Measurements from ENCODE around the gene MRPL43.

Gene MRPL43

GRCh38 chr10:101005361-101005760, 18.1 kb upstream of the MRPL43 start:
- no peak for DNase-seq (ENCODE audit: low read depth in 1 of 2, low spot score in 1 of 2)

GRCh38 chr10:101003639-101004206, 16.4 kb upstream of the MRPL43 start:
- no peak for DNase-seq (ENCODE audit: low read depth in 1 of 2, low spot score in 1 of 2)

- DNase-seq (ENCODE audit: low read depth in 1 of 2, low spot score in 1 of 2): no peak
Observed at GRCh38 chr10:101002456-101002855, 15.2 kb upstream of the MRPL43 start.

GRCh38 chr10:101001659-101002035, 14.3 kb upstream of the MRPL43 start:
- no peak for DNase-seq (ENCODE audit: low read depth in 1 of 2, low spot score in 1 of 2)

DNA sequence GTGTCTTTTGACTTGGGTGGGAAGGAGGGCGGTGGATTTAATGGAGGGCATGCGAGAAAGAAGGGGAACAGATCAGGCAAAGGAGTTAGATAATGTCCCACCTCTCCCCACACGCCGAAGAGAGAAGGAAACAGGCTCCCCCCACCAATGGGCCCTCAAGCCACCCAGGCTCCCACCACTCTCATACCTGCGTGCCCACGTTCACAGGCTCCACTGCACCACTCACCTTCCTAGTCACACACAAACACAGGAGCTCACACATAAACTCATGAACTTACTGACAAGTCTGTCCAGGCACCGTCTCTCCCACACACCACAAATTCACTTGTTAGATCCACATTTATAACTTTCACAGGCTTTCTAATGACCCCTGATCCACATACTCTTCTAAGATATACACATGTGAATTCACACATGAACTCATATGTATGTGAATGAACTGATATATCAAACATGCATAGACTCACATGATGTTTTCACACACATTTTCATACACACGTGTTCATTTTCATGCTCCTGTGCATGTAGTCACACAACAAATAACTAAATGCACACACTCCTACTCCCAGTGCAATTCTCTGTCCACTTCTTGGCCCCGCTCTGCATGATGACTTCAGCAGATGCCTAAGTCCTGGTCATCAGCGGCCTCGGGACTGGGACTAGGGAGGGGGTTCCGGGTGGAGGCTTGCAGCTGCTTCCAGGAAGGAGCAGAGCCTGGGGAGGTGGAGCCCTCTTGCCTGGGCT, 13.8 kb upstream of the MRPL43 start:
- no peak for DNase-seq (ENCODE audit: low read depth in 1 of 2, low spot score in 1 of 2)

- DNase-seq (ENCODE audit: low read depth in 1 of 2, low spot score in 1 of 2): no peak
Observed at GRCh38 chr10:101000127-101000914, 13.0 kb upstream of the MRPL43 start.

DNA sequence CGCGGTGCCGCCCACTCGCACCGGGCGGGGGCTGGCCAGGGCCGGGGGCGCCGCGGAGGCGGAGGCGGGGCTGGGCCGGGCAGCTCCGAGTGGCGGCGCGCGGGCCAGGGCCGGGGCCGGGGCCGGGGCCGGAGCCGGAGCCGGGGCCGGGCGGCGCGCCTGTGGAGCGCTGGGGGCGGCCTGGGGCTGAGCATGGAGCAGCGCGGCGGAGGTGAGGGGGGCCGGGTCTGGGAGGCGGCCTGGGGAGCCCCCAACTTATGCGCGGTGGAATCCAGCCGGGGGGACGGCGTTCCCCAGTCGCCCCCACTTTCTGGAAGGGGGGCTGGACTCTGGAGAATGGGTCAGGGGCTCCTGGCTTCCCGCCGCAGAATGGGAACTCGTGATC, 12.4 kb upstream of the MRPL43 start, which contains the start of gene LZTS2:
LZTS2 (plus strand) TSS at position 67 of the 385 bp plus-strand sequence. CDS start 2,731 bp downstream, outside the sequence.
- no peak for DNase-seq (ENCODE audit: low read depth in 1 of 2, low spot score in 1 of 2)

GRCh38 chr10:100998991-100999741, 11.9 kb upstream of the MRPL43 start:
- DNase-seq (ENCODE audit: low read depth in 1 of 2, low spot score in 1 of 2): peak; percentile 59 to 67

DNA sequence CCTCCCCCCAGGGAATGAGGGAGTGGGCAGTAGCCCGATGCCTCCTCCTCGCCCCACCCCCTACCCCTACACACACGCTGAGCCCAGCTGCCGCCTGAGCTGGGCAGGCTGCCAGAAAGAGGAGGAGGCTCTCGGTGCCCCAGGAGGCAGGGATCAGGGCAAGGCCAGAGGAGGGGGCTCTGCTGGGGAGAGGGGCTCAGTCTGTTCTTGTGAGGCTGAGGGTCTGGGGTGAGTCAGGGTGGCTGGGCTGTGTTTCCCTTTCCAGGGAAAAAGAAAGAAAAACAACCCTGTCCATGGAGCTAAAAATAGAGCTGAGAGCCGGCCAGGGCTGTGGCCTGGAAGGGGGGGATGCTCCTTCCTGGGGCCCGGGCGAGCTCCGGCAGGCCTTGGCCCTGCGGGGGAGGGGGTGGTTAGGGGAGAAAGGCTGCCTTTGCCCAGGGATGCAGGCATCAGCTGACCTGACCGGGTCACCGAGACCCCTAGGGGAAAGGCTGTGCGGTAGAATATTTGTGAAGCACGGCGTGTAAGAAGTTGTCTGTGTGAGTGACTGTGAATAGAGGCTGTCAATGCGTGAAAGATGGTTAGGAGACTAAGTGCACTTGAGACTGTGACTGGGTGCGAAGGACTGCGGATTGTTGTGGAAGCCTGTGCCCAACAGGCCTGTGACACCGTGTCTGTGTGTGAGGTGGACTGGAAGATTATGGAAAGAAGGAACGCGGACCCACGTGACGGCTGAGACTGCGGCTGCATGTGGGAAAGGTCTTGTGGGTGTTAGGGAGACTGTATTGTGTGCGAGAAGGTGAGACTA, 11.1 kb upstream of the MRPL43 start:
- DNase-seq (ENCODE audit: low read depth in 1 of 2, low spot score in 1 of 2): peak; percentile 38 to 48

DNA sequence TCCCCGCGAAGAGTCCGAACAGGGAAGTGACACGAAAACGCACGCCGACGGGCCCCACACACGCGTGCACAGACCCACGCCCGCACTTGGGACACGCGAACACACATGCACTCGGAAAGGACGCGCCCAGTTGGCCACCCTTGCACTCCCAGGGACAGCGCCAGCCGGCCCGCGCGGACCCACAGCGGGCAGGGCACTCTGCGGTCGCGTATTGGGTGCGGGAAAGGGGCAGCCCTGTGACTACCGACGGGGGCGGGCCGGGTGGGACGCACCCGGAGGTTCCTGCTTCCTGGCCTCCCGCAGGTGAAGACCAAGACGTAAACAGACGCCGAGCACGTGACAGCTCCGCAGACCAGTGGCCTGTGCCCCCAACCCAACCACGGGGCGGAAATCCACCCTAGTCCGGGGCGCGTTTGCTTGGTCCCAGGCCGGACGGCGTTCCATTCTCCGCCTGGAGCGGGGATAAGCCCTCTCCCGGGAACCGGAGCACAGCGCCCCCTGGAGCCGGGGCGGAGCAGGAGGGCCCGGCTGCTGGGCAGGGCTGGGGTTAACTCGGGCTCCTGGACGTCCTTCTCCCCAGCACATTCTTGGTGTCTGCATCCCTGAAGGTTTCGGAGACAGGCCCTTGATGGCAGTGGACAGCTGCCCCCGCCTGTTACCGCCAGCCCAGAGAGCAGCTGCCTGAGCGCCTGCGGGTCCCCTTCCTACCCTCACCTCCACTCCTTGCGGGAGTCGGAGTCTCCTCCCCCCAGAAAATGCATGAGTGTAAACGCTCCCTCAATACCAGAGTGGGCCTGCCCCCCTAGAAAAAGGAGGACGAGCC, 10.3 kb upstream of the MRPL43 start:
- peak; percentile 54 to 61 for DNase-seq (ENCODE audit: low read depth in 1 of 2, low spot score in 1 of 2)

- DNase-seq (ENCODE audit: low read depth in 1 of 2, low spot score in 1 of 2): no peak
Observed at GRCh38 chr10:100996678-100997359, 9.5 kb upstream of the MRPL43 start.

GRCh38 chr10:100995181-100995580, 7.9 kb upstream of the MRPL43 start:
- DNase-seq (ENCODE audit: low read depth in 1 of 2, low spot score in 1 of 2): no peak

DNA sequence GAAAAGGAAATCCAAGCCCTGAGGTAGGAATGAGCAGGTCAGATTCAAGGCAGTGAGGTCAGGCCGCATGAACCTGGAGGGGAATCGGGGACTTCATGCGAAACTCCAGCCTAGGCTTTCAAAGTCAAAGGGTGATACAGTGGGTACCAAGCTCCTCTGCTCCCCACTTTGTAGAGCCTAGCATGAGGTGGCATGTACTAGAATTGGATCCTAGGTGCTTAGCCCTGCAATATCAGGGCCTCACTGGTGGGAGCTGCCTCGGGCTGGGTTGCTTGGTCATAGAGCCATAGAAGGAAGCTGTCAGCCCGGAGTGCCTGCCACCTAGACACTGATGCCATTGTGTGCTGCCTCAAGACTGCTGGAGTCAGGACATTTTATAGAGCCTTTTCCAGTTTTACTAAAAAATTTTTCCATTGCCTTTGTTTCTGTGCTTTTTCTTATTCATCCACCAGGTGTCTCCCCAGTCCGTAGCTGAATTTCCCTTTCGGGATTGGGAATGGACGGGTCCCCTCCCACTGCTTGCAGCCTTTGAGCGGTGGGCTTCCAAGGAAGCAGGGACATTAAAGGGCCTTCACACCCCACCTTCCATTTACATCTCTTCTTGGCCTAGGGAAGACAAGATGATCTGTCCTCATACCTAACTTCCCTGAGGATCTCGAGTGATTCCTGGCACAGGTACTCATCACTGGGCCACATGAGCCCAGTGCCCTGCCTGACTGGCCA, 6.8 kb upstream of the MRPL43 start:
- no peak for DNase-seq (ENCODE audit: low read depth in 1 of 2, low spot score in 1 of 2)

- no peak for DNase-seq (ENCODE audit: low read depth in 1 of 2, low spot score in 1 of 2)
Observed at GRCh38 chr10:100989088-100989487, 1.8 kb upstream of the MRPL43 start.

DNA sequence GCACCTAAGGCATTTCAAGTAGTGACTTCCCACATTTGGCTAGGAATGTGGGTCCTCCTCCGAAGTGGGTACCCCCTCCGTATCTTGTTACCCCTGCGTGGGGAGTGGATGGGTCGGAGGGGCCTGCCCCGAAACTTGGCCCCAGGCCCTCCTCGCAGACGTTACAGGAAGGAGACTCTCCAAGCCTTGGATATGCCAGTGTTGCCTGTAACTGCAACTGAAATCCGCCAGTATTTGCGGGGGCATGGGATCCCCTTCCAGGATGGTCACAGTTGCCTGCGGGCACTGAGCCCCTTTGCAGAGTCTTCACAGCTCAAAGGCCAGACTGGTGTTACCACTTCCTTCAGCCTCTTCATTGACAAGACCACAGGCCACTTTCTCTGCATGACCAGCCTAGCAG, 869 bp upstream of the MRPL43 start:
- no peak for DNase-seq (ENCODE audit: low read depth in 1 of 2, low spot score in 1 of 2)

- DNase-seq (ENCODE audit: low read depth in 1 of 2, low spot score in 1 of 2): no peak
Observed at GRCh38 chr10:100987685-100988049, 370 bp upstream of the MRPL43 start.

- DNase-seq (ENCODE audit: low read depth in 1 of 2, low spot score in 1 of 2): no peak
Observed at GRCh38 chr10:100986623-100986951, 710 bp downstream of the MRPL43 start.

DNA sequence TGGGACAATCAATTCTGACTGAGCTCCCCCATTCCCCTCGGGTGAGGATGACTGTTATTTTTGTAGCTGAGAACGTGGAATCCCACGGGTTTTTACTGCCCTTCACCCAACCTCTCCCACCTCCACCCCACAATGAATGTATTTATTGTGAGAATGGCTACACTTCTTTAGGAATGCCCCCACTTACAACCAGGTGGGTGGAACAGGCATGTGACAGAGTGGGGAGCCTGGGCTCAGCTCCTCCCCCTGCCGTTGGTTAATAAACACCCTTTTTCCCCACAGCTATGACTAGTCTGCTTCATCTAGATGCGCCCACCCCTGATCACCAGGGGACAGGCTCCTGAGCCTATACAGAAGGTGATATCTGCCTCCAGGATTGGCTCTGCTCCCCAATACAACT, 2.0 kb downstream of the MRPL43 start:
- no peak for DNase-seq (ENCODE audit: low read depth in 1 of 2, low spot score in 1 of 2)

Measured in activated T-helper 1 cell treated with anti-CD3 and anti-CD28 coated beads, Interleukin-2, amount 50 U/mL, for 16 hours (primary cell).